Prostate gland (tissue), 2 donors: ENCODE measurements around the gene CLEC16A.

ENCODE experiments used
- POLR2A ChIP-seq: fragments of 450-650 bp; IDR thresholded peaks from one replicate; pipeline ENCODE4 v1.6.1; 2016; ENCODE audit warnings: antibody characterized with exemption, mild to moderate bottlenecking
- POLR2AphosphoS5 ChIP-seq: sonication (generic); formaldehyde crosslinking; IDR thresholded peaks from one replicate; pipeline ENCODE4 v1.6.1; 2017; ENCODE audit warnings: antibody characterized with exemption
- TF ChIP-seq, protein P1 (sequence below), 4 experiments: fragments of 200-600 bp in 2 of 4; fragments of 450-650 bp in 2 of 4; sonication (generic) in 2 of 4; IDR thresholded peaks; 1 replicate in 3 of 4; 2 replicates in 1 of 4; pipeline ENCODE4 v1.5.1; 2016 to 2019; ENCODE audit warnings: antibody characterized with exemption in 4 of 4, mild to moderate bottlenecking in 2 of 4, moderate library complexity in 2 of 4

DNA sequence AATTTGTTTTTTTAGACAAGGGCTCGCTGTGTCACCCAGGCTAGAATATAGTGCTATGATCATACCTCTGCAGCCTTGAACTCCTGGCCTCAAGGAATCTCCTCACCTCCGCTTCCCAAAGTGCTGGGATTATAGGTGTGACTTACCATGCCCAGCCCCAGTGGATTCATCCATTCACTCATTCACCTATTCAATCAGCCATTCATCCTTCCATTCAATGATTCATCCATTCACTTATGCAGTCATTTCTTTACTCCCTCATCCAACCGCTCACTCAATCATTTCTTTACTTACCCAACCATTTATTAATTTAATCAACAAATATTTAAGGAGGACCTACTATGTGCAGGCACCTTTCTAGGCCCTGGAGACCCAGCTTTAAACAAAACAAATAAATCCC, 27.8 kb upstream of the CLEC16A start:
- TF ChIP-seq POLR2AphosphoS5, result no peak
- TF ChIP-seq, protein P1, sequence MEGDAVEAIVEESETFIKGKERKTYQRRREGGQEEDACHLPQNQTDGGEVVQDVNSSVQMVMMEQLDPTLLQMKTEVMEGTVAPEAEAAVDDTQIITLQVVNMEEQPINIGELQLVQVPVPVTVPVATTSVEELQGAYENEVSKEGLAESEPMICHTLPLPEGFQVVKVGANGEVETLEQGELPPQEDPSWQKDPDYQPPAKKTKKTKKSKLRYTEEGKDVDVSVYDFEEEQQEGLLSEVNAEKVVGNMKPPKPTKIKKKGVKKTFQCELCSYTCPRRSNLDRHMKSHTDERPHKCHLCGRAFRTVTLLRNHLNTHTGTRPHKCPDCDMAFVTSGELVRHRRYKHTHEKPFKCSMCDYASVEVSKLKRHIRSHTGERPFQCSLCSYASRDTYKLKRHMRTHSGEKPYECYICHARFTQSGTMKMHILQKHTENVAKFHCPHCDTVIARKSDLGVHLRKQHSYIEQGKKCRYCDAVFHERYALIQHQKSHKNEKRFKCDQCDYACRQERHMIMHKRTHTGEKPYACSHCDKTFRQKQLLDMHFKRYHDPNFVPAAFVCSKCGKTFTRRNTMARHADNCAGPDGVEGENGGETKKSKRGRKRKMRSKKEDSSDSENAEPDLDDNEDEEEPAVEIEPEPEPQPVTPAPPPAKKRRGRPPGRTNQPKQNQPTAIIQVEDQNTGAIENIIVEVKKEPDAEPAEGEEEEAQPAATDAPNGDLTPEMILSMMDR (IDR thresholded peaks at IDR 0.05), result no peak
- TF ChIP-seq POLR2A, result no peak
